GM12874 (cell line): ENCODE data around the gene RNASE12.

Experiments
- CTCF ChIP-seq: IDR thresholded peaks from 2 replicates; pipeline ENCODE4 v1.5.1; 2011; ENCODE audit warnings: low read depth, mild to moderate bottlenecking, control low read depth, low read length, moderate library complexity; ENCODE audit not compliant: insufficient read depth

The RNASE12 gene

GRCh38 chr14:20603813-20604690 is 12.9 kb upstream of the RNASE12 start:
- no peak for TF ChIP-seq CTCF

- no peak for TF ChIP-seq CTCF
Observed at GRCh38 chr14:20602583-20602982, 11.4 kb upstream of the RNASE12 start.

GRCh38 chr14:20601522-20601921 is 10.3 kb upstream of the RNASE12 start:
- no peak for TF ChIP-seq CTCF

GRCh38 chr14:20597108-20597507 is 5.9 kb upstream of the RNASE12 start:
- no peak for TF ChIP-seq CTCF

GRCh38 chr14:20592574-20592973 is 1.4 kb upstream of the RNASE12 start:
- TF ChIP-seq CTCF, result no peak

GRCh38 chr14:20587489-20588154 is 3.6 kb downstream of the RNASE12 start, which contains the start of gene RNASE11:
TSS of gene RNASE11 (minus strand) at chr14:20588001.
- TF ChIP-seq CTCF, result no peak

- TF ChIP-seq CTCF, result no peak
Observed at GRCh38 chr14:20583908-20584307, 7.3 kb downstream of the RNASE12 start.
